ENCODE measurements around the gene YJEFN3.

GRCh38 chr19:19566306-19566705 is 37.6 kb downstream of the YJEFN3 start:
- TF ChIP-seq CTCF (IDR thresholded peaks at IDR 0.05) = no peak
- no peak for TF ChIP-seq EP300 (IDR thresholded peaks at IDR 0.05)
- no peak for TF ChIP-seq POLR2AphosphoS5 (IDR thresholded peaks at IDR 0.05)
- no peak for TF ChIP-seq POLR2A (IDR thresholded peaks at IDR 0.05)
